ENCODE measurements around the gene TCF15. TPM values are rescaled to one million over a fixed set of nuclear protein-coding genes. Genes with fewer than 3 reads are reported as not detected.

TCF15 gene
- total RNA-seq, 1 experiment from 2014 or later = not detected

DNA sequence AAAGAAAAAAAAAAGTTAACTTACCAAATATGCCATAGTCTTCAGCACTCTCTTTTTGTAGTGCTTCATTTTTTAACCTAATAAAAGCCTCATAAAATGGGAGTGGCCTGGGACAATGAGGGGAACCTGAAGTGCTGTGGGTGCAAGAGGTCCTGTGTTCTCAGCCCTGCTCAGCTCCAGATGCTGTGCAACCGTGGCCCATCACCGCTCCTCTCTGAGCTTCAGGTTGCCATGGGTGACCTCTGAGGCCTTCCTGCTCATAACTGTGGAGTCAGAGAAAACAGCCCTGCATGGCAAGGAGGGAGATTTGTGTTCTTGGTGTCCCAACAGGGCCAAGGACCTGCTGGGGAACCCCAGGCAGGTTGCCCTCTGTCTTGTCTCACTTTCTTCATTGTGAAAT, 10.0 kb downstream of the TCF15 start:
- H3K27ac ChIP-seq = no peak overlapping the region
- no peak for DNase-seq
- no TSS peak for BruUV-seq (replicated peaks)
- H3K4me3 ChIP-seq = no peak overlapping the region
- no peaks in the 10 kb centered on the region for H3K9me2 ChIP-seq (ENCODE audit: insufficient read depth)
- no peak overlapping the region for H3K4me2 ChIP-seq
- H4K20me1 ChIP-seq (ENCODE audit: insufficient read depth) = no peaks in the 10 kb centered on the region
- H3F3A ChIP-seq (ENCODE audit: insufficient read depth, low read depth) = peaks cover 4% of the 10 kb centered on the region; the same call in 1 of the 2 replicates
- CTCF ChIA-PET = no interaction called here
- no peaks in the 10 kb centered on the region for H3K79me2 ChIP-seq (ENCODE audit: low read depth)
- no peaks in the 10 kb centered on the region for H3K27me3 ChIP-seq (ENCODE audit: insufficient read depth, low read depth)
- no peaks in the 10 kb centered on the region for H3K9me3 ChIP-seq (ENCODE audit: insufficient read depth, low read depth)
- TF ChIP-seq, protein P1, sequence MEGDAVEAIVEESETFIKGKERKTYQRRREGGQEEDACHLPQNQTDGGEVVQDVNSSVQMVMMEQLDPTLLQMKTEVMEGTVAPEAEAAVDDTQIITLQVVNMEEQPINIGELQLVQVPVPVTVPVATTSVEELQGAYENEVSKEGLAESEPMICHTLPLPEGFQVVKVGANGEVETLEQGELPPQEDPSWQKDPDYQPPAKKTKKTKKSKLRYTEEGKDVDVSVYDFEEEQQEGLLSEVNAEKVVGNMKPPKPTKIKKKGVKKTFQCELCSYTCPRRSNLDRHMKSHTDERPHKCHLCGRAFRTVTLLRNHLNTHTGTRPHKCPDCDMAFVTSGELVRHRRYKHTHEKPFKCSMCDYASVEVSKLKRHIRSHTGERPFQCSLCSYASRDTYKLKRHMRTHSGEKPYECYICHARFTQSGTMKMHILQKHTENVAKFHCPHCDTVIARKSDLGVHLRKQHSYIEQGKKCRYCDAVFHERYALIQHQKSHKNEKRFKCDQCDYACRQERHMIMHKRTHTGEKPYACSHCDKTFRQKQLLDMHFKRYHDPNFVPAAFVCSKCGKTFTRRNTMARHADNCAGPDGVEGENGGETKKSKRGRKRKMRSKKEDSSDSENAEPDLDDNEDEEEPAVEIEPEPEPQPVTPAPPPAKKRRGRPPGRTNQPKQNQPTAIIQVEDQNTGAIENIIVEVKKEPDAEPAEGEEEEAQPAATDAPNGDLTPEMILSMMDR (conservative IDR thresholded peaks at IDR 0.05) = no peak
- no peak for TF ChIP-seq EZH2 (IDR thresholded peaks at IDR 0.05; ENCODE audit: low read depth)
- no peaks in the 10 kb centered on the region for H3K36me3 ChIP-seq (ENCODE audit: low read depth)
- intact Hi-C loops (cut with micrococcal nuclease; ENCODE audit: unreplicated experiment) = no loop called here
- no peaks in the 10 kb centered on the region for H3K4me1 ChIP-seq (replicated peaks; ENCODE audit: insufficient read depth)
- POLR2A ChIA-PET (ENCODE audit: unreplicated experiment) = no interaction called here
- H2AFZ ChIP-seq = no peak overlapping the region

DNA sequence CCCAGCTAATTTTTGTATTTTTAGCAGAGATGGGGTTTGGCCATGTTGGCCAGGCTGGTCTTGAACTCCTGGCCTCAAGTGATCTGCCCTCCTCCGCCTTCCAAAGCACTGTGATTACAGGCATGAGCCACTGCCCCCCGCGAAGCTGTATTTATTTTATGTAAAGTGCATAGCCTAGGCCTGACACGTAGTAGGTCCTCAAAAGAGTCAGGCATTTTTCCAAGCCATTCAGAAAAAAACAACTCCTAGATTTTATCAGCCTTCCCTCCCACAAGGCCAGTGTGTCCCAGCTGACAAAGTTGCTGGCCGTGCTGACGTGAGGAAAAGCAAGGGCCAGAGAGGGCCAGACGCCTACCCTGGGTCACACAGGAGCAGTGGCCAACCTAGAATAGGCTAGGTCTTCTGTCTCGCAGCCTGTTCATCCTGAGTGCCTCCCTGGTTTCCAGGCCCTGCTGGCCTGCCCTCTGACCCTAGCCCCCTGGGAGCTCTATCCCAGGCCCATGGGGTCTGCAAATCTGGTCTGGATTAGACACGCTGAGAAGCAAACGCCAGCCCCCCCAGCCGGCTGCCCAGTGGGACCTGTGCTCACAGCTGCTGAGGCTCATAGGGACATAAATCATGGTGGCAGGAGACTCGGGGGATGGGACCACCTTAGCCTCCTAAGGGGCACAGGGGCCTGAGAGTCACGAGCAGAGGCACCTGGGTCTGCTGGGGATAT, 11.8 kb downstream of the TCF15 start:
- Histone ChIP-seq H3K4me1 (replicated peaks; ENCODE audit: insufficient read depth) (no peaks in the 10 kb centered on the region), H2AFZ (no peak overlapping the region), H3K79me2 (ENCODE audit: low read depth) (no peaks in the 10 kb centered on the region), H4K20me1 (ENCODE audit: insufficient read depth) (no peaks in the 10 kb centered on the region), H3K4me2 (no peak overlapping the region), H3F3A (ENCODE audit: insufficient read depth, low read depth) (peaks cover 4% of the 10 kb centered on the region; the same call in 1 of the 2 replicates), H3K36me3 (ENCODE audit: low read depth) (no peaks in the 10 kb centered on the region), H3K4me3 (no peak overlapping the region), H3K9me3 (ENCODE audit: insufficient read depth, low read depth) (no peaks in the 10 kb centered on the region), H3K27ac (no peak overlapping the region), H3K27me3 (ENCODE audit: insufficient read depth, low read depth) (no peaks in the 10 kb centered on the region), H3K9me2 (ENCODE audit: insufficient read depth) (no peaks in the 10 kb centered on the region)
- intact Hi-C loops (cut with micrococcal nuclease; ENCODE audit: unreplicated experiment) = no loop called here
- ChIA-PET CTCF (no interaction called here), POLR2A (ENCODE audit: unreplicated experiment) (no interaction called here)
- DNase-seq = no peak
- TF ChIP-seq EZH2 (IDR thresholded peaks at IDR 0.05; ENCODE audit: low read depth) = no peak
- TF ChIP-seq, protein P1 (conservative IDR thresholded peaks at IDR 0.05) = no peak
- BruUV-seq (replicated peaks) = no TSS peak

DNA sequence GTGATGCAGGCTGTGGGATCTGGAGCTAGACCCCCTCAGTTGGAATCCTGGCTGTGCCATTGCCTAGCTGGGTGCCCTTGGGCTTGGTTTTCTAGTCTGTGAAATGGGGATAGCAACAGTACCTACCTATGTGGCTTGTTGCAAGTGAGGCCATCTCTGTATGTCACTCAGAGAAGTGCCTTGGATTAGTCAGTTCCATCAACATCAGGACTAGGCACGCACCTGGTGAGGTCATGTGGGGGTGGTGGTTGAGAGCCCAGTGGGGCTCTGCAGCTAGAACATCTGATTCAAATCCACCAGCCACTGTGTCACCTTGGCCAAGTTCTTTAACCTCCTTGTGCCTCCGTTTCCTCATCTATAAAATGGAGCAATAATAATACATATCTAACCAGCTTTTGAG, 12.5 kb downstream of the TCF15 start:
- H3K36me3 ChIP-seq (ENCODE audit: low read depth) = no peaks in the 10 kb centered on the region
- no peaks in the 10 kb centered on the region for H3K9me3 ChIP-seq (ENCODE audit: insufficient read depth, low read depth)
- no peak overlapping the region for H3K27ac ChIP-seq
- DNase-seq = no peak
- no peaks in the 10 kb centered on the region for H3K4me1 ChIP-seq (replicated peaks; ENCODE audit: insufficient read depth)
- H4K20me1 ChIP-seq (ENCODE audit: insufficient read depth) = no peaks in the 10 kb centered on the region
- H3K79me2 ChIP-seq (ENCODE audit: low read depth) = no peaks in the 10 kb centered on the region
- no peak overlapping the region for H3K4me3 ChIP-seq
- no peak overlapping the region for H2AFZ ChIP-seq
- TF ChIP-seq, protein P1 (conservative IDR thresholded peaks at IDR 0.05) = no peak
- no peak for TF ChIP-seq EZH2 (IDR thresholded peaks at IDR 0.05; ENCODE audit: low read depth)
- BruUV-seq (replicated peaks) = no TSS peak
- ChIA-PET POLR2A (ENCODE audit: unreplicated experiment) (no interaction called here), CTCF (no interaction called here)
- peaks cover under 1% of the 10 kb centered on the region; the same call in 1 of the 2 replicates for H3K27me3 ChIP-seq (ENCODE audit: insufficient read depth, low read depth)
- H3F3A ChIP-seq (ENCODE audit: insufficient read depth, low read depth) = peaks cover 4% of the 10 kb centered on the region; the same call in 1 of the 2 replicates
- H3K9me2 ChIP-seq (ENCODE audit: insufficient read depth) = no peaks in the 10 kb centered on the region
- no peak overlapping the region for H3K4me2 ChIP-seq
- intact Hi-C loops (cut with micrococcal nuclease; ENCODE audit: unreplicated experiment) = no loop called here
